Muscle of arm (tissue), 12 donors: ENCODE measurements around the gene SLC39A2. TPM values are rescaled to one million over a fixed set of nuclear protein-coding genes. Genes with fewer than 3 reads are reported as not detected.
"Not testable (repeated sequence)": the region's sequence is repeated elsewhere in the genome, so short reads cannot be mapped to it uniquely, and the experiment has no call there.

Experiments
- DNase-seq: peaks from one replicate; pipeline ENCODE4 v3.0.0-alpha.2; 2013
- polyA plus RNA-seq, 12 donors: library from polyadenylated mRNA; unstranded; fragments of 120-200 nt; gene quantifications; one replicate each; pipeline ENCODE4 v1.2.1, GENCODE V29; 2013; ENCODE audit not compliant: insufficient read length in 12 of 12

The SLC39A2 gene
- polyA plus RNA-seq, 12 donors: 0.15 to 1.6 (median 0.81) TPM; not detected in 8

DNA sequence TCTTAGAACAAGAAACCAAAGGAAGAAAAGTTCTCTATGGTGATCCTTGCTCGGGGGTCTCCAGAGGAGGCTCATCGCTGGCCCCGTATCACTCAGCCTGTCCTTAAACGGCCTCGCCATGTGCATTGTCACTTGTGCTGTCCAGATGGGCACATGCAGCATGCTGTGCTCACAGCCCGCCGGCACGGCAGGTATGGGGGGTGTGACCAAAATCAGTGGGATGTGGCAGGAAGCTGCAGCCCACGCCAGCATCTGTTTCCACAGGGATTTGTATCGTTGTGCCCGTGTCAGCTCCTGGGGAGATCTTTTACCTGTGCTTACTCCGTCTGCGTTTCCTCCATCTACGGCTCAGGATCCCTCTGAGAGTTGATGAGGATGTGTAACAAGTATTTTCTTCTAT lies 2.6 kb upstream of the SLC39A2 start:
- DNase-seq: no peak

DNA sequence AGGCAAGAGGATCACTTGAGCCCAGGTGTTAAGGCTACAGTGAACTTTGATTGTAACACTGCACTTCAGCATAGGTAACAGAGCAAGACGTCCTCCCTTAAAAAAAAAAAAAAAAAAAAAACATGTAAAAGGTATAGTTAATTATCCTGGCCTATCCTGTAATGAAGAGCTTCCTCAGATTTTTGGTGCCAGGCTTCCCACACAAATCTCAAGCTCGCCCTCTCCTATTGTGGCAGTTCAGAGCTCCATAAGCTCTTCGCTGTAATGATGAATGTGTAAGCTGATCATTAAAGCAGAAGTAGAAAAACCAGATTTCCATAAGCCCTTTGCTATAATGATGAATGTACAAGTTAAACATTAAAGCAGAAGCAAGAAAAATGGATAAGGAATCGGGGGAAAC lies 2.0 kb upstream of the SLC39A2 start:
- no peak for DNase-seq

DNA sequence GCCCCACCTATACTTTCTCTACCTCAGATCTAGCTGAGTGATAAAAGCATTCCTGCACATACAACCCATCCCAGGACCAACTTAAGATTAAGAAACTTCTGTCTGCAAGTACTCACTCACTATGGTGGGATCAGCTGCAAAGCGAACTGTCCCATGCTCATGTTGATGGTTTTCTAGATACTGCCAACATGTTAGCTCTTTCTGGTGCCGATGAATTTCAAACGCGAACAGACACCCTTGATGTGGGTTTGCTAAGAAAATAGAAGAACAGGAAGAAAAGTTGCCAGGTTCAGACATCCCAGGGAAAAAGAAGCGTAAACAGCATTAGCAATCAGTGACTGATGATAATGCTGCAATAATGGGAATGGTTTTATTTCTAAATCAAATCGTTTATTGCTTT lies 1.5 kb upstream of the SLC39A2 start:
- no peak for DNase-seq

DNA sequence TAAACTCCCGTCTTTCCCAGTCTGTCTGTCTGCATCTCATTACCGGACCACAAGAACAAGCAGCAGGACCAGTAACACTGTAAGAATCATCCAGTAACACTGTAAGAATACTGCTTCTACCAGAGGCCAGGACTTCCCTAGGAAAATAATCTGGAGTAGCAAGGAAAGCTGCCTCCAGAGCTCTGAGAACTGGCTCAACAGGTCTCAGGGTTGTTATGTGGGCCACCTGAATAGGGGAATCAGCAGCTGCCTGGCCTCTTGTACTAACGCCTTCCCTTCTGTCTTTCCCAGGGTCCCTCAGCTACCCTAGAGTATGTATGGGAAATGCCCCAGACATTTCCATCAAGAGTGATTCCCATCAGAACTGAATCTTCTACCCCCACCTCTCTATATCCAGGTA lies 954 bp upstream of the SLC39A2 start:
- no peak for DNase-seq

DNA sequence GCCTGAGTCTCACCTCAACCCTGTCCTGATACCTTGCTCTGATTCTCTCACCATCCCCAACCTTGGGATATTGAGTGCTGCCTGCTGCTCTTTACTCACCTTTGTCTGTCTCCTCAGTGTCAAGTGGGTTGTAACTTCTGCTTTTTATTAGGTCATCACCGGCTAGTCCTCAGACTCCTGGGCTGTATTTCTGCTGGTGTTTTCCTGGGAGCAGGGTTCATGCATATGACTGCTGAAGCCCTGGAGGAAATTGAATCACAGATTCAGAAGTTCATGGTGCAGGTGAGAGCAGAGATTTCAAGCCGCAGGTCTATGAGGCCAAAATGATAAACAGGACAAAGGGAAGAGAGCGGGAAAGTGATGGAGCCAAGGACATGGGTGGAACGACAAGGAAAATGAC lies 498 bp downstream of the SLC39A2 start:
- DNase-seq: no peak

DNA sequence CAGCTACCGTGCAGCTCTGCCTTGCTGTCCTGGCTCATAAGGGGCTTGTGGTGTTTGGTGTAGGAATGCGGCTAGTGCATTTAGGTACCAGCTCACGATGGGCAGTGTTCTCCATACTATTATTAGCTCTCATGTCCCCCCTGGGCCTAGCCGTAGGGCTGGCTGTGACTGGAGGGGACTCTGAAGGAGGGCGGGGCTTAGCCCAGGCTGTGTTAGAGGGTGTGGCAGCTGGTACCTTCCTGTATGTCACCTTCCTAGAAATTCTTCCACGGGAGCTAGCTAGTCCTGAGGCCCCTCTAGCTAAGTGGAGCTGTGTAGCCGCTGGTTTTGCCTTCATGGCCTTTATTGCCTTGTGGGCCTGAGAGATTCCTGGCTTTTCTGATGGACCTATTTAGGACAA lies 2.1 kb downstream of the SLC39A2 start:
- DNase-seq: no peak

DNA sequence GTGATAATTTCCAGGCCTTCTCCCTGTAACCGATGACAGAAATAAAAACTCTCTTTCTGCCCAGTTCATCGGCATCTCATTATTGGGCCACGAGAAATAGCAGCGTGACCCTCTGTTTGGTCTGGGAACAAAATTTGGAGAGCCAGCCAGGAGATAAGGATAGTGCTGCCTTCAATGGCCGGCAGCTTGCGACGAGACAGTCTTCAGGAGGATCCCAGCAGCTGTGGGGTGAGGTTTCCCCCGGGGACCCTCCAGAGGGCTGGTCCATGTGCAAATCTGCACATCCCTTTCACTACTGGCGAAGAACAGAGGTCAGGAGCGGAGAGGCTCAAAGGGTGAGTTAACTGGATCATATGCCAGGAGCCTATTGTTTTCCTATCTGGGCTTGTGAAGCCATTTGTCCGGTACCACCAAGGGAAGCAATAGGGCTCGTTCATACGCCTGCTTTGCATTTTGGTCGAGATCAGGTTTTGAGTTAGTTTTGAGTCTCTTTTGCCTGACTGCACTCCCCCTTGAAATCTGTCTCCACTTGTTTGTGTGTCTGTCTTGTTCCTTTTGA lies 4.8 kb downstream of the SLC39A2 start:
- no peak for DNase-seq

DNA sequence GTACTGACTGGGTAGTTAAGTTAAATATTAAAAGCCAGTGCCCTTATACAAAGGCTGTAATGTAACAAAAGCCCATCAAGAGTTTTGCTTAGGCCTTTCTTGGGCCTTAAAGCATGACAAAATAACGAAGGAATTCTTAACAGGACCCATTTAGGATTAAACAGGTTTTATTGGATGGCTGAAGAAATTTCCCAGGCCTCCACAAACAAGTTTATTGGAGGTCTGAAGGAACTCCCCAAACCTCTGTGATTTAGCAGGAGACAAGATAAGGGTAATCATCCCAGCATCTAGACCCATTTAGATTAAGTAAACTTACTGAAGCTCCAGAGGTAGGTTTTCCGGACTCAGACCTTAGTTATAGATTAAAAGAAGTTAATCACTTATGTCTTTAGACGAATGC lies 10.6 kb downstream of the SLC39A2 start:
- DNase-seq: not testable (repeated sequence)

DNA sequence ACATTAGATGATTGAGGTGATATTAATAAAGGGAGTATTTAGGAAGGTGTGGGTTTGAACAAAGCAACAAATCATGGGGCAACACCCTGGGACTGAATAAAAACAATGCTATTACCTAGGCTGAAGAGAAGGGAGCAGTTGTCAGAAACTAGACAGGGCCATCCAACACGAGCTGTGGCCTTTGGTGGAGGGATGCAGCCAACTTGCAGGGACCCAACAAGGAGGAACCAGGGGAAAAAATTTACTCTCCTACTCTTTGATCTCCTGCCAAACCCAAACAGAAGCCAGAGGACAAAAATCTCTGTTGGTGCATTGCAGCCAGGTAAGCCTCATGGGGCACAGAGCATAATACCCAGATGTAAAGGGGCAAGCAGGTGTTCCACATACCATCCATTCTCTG lies 12.0 kb downstream of the SLC39A2 start:
- DNase-seq: no peak

DNA sequence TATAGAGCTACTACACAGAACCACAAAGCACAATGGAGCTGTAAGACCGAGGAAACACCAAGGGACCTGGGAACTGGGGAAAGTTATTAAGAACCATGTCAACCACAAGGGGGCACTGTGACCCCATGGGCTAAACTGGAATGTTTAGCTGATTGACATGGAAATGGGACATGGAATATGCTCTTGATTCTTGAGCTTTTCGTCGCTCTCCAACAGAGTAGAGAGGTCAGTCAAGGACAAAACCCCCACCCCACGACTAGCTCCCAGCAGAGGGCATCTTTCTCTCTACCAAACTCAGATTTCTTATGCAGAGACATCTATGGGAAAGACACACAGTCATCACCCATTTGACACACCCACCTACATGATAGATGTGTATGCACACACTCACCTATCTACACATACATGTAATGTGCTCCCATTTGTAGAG lies 15.7 kb downstream of the SLC39A2 start:
- peak; percentile 89 for DNase-seq

DNA sequence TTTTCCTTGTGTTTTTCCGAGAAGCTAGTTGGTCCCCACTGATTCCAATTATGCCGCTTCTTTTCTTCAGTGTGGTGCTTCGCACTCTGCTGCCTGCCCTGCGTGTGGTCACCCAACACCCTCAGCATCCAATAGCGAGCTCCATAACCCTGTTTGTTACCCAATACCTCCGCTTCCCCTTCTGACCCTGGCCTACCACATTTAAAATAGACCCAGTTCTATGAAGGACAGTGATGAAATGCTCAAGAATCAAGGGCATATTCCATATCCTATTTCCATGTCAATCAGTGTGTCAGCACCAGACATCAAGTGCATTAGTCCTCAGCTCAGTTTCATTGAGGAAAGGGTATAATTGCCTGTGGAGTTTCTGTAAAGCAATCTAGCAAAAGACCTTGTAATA lies 16.2 kb downstream of the SLC39A2 start:
- no peak for DNase-seq

DNA sequence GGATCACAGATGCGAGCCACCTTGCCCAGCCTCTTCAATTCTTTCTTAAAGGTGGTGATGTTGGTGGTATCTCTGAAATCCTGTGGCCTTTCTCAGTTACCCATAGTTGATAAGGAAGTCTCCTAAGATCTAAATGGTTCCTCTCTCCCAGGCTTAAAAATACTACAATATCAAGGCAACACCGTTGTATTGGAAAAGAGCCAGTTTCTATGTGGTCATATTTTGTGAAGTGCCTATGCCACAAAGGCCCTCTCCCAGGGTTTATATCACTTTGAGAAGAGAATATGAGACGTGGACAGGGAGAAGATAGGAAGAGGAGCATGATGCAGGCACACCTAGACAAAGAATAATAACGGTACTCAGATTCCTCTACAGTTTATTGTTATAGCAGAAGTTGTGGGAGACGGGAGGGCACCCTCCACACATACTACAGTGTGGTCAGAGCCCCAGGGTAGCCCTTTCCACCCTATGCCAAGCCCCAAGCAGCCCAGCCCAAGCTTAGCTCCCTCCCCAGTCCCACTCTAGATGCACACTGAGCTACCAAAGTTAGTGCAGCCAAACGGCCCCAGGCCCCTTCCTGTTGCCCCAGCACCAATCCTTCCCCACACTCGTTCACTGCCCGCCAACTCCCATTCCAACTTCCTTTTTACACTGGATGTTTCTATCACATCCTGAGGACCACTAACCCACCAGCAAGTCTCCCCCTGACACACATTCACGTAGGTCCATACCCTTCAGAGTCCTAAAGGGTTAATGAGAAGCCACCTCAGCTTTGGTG lies 17.5 kb downstream of the SLC39A2 start:
- no peak for DNase-seq

DNA sequence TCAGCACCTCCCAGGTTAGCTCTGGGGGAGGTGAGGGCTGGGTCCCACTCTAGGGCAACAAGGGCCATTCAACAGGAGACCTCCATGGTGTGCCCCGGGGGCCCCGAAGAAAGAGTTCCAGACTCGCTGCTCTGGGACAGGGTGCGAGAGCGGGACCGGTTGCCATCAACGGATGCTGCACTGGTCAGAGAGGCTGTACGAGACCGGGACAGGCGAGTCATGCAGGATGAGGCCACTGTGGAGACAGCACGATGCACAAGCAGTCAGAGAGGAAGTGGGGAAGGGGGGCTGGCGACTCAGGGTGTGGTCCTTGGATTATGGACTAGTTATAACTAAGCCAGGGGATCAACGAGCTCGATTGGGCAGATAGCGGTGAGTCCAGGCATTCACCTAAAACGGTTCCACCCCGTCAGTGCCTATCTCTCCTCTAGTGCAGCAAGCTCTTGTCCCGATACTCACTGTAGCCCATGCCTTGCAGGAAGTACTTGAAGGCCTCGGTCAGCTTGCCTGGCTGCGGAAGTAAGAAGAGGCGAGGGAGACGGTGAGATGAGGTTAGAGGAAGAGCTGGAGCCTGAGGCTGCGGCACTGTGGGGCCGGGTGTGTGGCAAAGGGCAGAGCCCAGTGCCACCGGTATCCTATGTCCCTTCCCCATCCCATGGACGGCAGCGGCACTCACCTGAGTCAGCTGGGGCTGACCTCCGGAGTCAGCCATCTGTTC lies 18.6 kb downstream of the SLC39A2 start:
- DNase-seq: no peak

DNA sequence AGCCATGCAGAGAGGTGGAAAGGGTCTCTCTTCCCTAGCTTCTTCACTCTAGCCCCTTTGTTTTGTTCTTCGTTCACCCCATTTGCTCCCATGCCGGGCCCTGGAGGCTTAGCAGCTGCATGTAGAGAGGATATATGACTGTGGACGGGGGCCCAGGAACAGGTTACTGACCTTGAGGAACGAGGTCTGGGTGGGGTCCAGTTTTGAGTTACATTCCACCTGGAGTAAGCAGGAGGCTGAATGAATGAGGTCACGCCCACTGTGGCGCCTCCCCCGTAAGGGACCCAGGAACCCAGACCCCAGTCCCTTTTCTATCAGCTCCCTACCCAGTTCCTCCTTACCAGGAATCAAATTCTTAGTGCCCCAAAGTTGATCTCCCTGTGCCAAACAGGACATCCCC lies 19.2 kb downstream of the SLC39A2 start:
- DNase-seq: no peak

DNA sequence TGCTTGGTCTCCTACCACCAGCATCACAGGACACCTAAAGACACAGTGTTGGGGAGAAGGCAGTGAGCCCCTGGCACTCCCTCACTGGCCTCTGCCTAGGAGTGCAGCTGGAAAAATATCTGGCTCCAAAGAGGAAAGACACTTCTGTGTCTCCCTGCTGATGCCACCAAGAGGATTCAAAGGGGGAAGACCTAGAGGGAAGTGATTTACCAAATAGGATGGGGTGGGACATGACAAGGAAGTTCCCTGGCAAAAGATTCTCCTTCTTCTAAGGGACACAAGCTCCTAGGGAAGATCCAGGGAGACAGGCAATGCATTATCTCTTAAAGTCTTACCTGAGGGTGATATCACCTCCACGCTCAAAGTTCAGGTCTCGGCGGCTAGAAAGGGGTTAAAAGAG lies 19.7 kb downstream of the SLC39A2 start:
- DNase-seq: no peak

DNA sequence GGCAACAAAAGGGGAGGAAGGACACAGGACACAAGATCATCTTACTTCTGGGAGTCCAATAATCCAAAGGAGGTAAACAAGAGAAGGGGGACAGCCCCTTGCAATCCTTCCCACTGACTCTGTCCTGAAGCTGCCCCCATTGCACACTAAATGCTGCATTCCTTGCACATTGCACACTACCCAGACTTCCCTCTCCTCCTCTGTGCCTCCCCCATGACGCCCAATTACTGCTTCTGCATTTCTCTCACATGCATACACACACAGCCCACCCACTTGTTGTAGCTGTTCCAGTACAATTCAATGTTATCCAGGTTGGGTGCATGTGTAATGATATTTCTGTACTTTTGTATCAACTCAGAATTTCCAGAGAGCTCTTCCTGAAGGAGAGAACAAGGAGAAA lies 20.3 kb downstream of the SLC39A2 start:
- DNase-seq: no peak

DNA sequence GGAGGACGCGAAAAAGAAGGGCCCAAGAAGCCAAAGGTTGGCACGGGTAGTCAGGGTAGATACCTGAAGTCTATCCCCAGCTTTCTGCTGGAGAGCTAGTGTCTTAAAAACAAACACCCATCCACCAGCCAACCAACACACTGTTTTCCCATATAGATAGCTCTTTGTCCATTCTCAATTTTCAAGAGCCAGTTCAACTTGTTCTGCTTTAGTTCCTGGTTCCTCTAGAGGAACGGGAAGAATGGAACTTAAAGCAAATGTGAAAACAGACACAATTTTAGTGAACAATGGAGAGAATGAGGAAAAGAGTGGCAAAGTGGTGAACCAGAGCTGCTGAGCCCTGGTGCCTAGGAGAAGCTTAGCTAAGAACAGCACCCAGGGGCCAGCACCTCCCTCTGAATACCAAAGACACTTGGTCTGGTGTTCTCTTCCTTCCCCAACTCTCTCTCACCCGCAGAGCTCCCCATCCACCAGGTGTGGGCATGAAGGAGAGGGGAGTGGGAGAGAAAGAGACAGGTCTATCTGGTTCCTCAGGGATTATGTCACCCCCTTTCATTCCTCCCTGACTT lies 22.0 kb downstream of the SLC39A2 start:
- no peak for DNase-seq

DNA sequence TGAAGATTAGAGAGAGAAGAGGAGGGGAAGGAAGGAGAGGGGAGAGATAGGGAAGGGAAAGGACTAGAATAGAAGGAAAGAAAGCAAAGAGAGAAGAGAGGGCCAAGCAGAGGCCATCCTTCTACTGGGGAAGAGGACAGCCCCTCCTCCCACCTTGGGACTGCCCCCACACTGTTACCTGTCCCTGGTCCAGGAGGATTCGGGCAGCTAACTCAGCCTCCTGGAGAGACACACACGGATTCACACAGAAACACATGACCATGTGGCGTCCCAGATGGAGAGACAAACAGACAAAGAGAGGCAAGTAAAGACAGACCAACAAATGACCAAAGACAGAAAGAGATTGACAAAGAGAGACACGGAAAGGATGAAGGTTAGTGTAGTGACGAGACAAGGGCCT lies 23.6 kb downstream of the SLC39A2 start:
- no peak for DNase-seq

DNA sequence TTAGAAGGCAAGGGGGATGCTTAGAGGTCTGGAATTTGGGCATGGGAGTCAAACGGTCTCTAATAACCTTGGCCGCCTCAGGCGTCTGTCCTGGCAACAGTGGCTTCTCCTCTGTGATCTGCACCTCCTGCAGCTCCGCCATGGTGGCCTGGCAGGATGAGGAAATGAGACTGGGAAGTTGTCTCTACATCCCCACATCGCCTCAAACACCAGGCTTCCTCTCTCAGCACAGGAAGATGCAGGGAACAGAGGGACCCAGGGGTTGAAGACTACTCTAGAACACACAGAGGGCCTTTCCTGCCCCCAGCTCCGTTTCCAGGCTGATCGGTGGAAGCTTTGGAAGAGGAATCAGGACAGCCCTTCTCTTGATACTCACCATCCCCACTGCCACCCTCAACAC lies 24.1 kb downstream of the SLC39A2 start:
- no peak for DNase-seq

DNA sequence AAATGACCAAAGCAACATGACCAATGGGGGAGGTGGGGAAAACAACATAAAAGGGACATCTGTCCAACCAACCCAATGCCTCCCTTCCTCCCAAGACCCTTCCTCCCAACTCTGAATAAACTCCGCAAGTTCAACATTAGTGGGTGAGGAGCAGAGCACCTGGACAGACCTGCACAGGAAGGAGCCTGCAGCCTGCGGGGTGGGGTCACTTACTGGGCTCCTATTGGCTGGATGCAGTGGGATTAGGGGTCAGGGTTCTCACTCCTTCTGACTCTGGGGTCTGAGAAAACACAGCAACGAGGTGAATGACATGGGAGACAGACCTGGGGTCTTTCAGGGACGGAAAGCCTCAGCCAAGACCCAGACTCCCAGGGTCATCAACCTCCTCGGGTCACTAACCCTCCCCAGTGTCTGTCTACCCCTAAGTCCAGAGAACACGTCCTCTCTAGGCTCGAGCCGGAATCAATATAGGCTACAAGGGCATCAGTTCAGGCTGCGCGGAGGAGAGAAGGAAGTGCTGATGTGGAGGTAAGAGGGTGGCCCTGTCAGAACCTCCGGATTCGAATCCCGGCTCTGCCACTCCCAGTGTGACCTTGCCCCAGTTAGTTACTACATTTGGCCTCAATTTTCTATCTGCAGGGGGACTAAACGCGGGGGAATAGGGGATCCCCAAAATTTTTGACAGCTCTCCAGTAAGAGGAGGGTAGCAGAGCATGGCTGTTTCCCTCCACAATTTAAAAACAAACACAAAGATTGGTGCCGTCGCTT lies 24.9 kb downstream of the SLC39A2 start:
- no peak for DNase-seq

DNA sequence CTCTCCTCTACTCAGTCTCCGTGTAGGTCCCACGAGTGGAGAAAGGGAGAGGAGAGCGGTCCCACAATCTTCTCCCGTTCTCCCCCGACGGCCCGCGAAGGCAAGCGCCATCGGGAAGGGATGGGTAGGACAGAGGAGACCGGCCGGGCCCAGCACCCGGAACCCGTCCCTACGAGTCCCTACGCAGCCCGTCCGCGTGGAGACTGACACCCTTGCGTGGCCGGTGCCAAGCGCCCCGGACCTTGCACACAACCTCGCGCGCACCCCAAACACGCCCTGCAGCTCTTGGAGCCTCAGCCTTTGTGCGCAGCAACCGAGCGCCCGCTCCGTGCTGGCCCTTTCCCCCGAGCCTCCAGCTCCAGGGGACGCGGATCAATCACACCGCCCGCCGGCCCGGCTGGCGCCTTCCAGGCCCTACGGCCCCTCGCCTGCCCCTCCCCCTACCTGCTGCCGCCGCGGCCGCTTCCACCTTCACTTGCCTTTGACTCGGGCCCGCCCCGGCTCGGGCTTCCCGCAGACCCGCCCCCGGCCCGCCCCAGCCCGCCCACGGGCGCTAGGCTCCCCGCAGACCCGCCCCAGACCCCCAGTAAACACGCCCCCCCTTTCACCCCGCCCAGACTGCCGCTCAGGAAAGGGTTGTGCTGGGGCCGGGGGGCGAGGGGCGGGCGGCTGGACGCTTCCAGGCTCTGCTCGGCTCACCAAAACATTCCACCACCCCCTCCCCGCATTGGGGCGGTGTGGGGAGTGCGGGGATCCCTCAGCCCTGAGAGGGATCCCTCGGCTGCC lies 25.7 kb downstream of the SLC39A2 start, which contains the start of gene NDRG2:
Gene NDRG2 (minus strand): TSS at position 477 of the 786 bp plus-strand sequence. CDS start 1,746 bp downstream, outside the sequence.
- peak; percentile 58 for DNase-seq
